Measurements from ENCODE around the gene SOX12.

DNA sequence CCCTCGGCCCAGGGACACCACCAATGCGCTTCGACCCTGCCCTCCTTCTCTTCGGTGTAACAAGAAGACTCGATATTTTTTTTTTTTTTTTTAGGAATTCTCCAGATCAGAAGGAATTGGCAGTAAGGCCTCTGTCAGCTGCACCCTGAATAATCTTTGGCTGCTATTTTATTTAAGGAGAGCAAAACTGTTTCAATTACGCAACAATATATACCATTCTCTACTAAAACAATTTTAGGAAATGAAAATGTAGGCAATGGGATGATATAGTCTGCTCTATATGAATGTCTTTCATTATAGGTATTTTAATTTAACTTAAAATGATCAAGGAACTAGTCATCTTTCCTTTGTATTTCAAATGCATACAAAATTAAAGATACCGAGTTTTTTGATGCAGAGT lies 14.7 kb upstream of the SOX12 start:
- no peak for TF ChIP-seq FOXJ3 (CRISPR knock-in tag; IDR thresholded peaks at IDR 0.05; ENCODE audit: borderline replicate concordance)
- TF ChIP-seq, protein P1, sequence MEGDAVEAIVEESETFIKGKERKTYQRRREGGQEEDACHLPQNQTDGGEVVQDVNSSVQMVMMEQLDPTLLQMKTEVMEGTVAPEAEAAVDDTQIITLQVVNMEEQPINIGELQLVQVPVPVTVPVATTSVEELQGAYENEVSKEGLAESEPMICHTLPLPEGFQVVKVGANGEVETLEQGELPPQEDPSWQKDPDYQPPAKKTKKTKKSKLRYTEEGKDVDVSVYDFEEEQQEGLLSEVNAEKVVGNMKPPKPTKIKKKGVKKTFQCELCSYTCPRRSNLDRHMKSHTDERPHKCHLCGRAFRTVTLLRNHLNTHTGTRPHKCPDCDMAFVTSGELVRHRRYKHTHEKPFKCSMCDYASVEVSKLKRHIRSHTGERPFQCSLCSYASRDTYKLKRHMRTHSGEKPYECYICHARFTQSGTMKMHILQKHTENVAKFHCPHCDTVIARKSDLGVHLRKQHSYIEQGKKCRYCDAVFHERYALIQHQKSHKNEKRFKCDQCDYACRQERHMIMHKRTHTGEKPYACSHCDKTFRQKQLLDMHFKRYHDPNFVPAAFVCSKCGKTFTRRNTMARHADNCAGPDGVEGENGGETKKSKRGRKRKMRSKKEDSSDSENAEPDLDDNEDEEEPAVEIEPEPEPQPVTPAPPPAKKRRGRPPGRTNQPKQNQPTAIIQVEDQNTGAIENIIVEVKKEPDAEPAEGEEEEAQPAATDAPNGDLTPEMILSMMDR (IDR thresholded peaks at IDR 0.05), result no peak
- TF ChIP-seq, protein P2, sequence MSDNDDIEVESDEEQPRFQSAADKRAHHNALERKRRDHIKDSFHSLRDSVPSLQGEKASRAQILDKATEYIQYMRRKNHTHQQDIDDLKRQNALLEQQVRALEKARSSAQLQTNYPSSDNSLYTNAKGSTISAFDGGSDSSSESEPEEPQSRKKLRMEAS (CRISPR knock-in tag; IDR thresholded peaks at IDR 0.05), result no peak

Measured in WTC11 (cell line).